ENCODE data around the gene TPD52L1.

- TF ChIP-seq CTCF (IDR thresholded peaks at IDR 0.05; ENCODE audit: low read depth, low read length, poor library complexity, severe bottlenecking) (no peak), EZH2phosphoT487 (IDR thresholded peaks at IDR 0.05; ENCODE audit: borderline replicate concordance, low read length) (no peak)
Measured at GRCh38 chr6:125215252-125215819, 61.8 kb downstream of the TPD52L1 start.
